HepG2 (cell line): ENCODE data around the gene MLYCD. TPM values are rescaled to one million over a fixed set of nuclear protein-coding genes. Genes with fewer than 3 reads are reported as not detected.

Experiments used
- BATF2 ChIP-seq: sonication (generic); formaldehyde crosslinking; IDR thresholded peaks from 2 replicates; pipeline ENCODE4 v1.8.0; 2022; ENCODE audit warnings: mild to moderate bottlenecking, missing genetic modification reagents, moderate library complexity
- GTF3A ChIP-seq: sonication (generic); formaldehyde crosslinking; conservative IDR thresholded peaks from 2 replicates; pipeline ENCODE4 v1.4.0; 2020; ENCODE audit warnings: mild to moderate bottlenecking, missing genetic modification reagents
- HCFC1 ChIP-seq: fragments of 150-350 bp; IDR thresholded peaks from 2 replicates; pipeline ENCODE4 v1.6.1; 2014; ENCODE audit warnings: low read depth, low read length
- HDAC6 ChIP-seq: fragments of 200-600 bp; sonication (generic); IDR thresholded peaks from 2 replicates; pipeline ENCODE4 v1.7.0; 2017; ENCODE audit warnings: mild to moderate bottlenecking, antibody characterized with exemption, low read length, low read depth
- HMGA1 ChIP-seq: sonication (generic); formaldehyde crosslinking; conservative IDR thresholded peaks from 2 replicates; pipeline ENCODE4 v1.4.0; 2020; ENCODE audit warnings: missing genetic modification reagents
- NFATC3 ChIP-seq: sonication (generic); formaldehyde crosslinking; IDR thresholded peaks from 2 replicates; pipeline ENCODE4 v1.5.1; 2020; ENCODE audit warnings: mild to moderate bottlenecking, missing genetic modification reagents
- NR2C2 ChIP-seq: sonication (generic); formaldehyde crosslinking; IDR thresholded peaks from 2 replicates; pipeline ENCODE4 v1.4.0; 2020; ENCODE audit warnings: missing genetic modification reagents, mild to moderate bottlenecking, moderate library complexity, borderline replicate concordance
- POLR2AphosphoS2 ChIP-seq: IDR thresholded peaks from 2 replicates; pipeline ENCODE4 v1.6.1; 2011; ENCODE audit warnings: low read depth, low read length, improper control_type of control experiment
- POLR2AphosphoS5 ChIP-seq: IDR thresholded peaks from 2 replicates; pipeline ENCODE4 v1.6.1; 2012; ENCODE audit warnings: low read depth, low read length
- REPIN1 ChIP-seq: sonication (generic); formaldehyde crosslinking; IDR thresholded peaks from 2 replicates; pipeline ENCODE4 v1.8.0; 2022; ENCODE audit warnings: missing genetic modification reagents, low read depth, mild to moderate bottlenecking, borderline replicate concordance
- SALL2 ChIP-seq: sonication (generic); formaldehyde crosslinking; IDR thresholded peaks from 2 replicates; pipeline ENCODE4 v1.8.1; 2023; ENCODE audit warnings: mild to moderate bottlenecking, missing genetic modification reagents, inconsistent platforms
- SIX1 ChIP-seq: sonication (generic); formaldehyde crosslinking; IDR thresholded peaks from 2 replicates; pipeline ENCODE4 v1.4.0; 2020; ENCODE audit warnings: missing genetic modification reagents, borderline replicate concordance
- SKIL ChIP-seq: sonication (generic); formaldehyde crosslinking; IDR thresholded peaks from 2 replicates; pipeline ENCODE4 v1.8.0; 2022; ENCODE audit warnings: missing genetic modification reagents, mild to moderate bottlenecking, moderate library complexity, borderline replicate concordance
- TEF ChIP-seq: sonication (generic); formaldehyde crosslinking; IDR thresholded peaks from 2 replicates; pipeline ENCODE4 v1.5.0; 2020; ENCODE audit warnings: missing genetic modification reagents
- TOE1 ChIP-seq: sonication (generic); formaldehyde crosslinking; IDR thresholded peaks from 2 replicates; pipeline ENCODE4 v1.4.0; 2020; ENCODE audit warnings: mild to moderate bottlenecking, missing genetic modification reagents
- ZNF207 ChIP-seq: fragments of 450-650 bp; IDR thresholded peaks from 2 replicates; pipeline ENCODE4 v1.6.1; 2016; ENCODE audit warnings: antibody characterized with exemption, borderline replicate concordance
- ZNF235 ChIP-seq: sonication (generic); formaldehyde crosslinking; IDR thresholded peaks from 2 replicates; pipeline ENCODE4 v1.8.1; 2023; ENCODE audit warnings: mild to moderate bottlenecking, missing genetic modification reagents, borderline replicate concordance
- ZNF574 ChIP-seq: sonication (generic); formaldehyde crosslinking; IDR thresholded peaks from 2 replicates; pipeline ENCODE4 v1.4.0; 2020; ENCODE audit warnings: missing genetic modification reagents
- ZNF605 ChIP-seq: sonication (generic); formaldehyde crosslinking; IDR thresholded peaks from 2 replicates; pipeline ENCODE4 v1.8.0; 2022; ENCODE audit warnings: mild to moderate bottlenecking, missing genetic modification reagents
- ZNF709 ChIP-seq: sonication (generic); formaldehyde crosslinking; IDR thresholded peaks from 2 replicates; pipeline ENCODE4 v1.5.0; 2020; ENCODE audit warnings: mild to moderate bottlenecking, missing genetic modification reagents
- ZNF749 ChIP-seq: sonication (generic); formaldehyde crosslinking; IDR thresholded peaks from 2 replicates; pipeline ENCODE4 v1.8.0; 2022; ENCODE audit warnings: mild to moderate bottlenecking, missing genetic modification reagents, moderate library complexity, borderline replicate concordance
- ZNF777 ChIP-seq: sonication (generic); formaldehyde crosslinking; IDR thresholded peaks from 2 replicates; pipeline ENCODE4 v1.4.0; 2020; ENCODE audit warnings: missing genetic modification reagents
- ZNF839 ChIP-seq: sonication (generic); formaldehyde crosslinking; IDR thresholded peaks from 2 replicates; pipeline ENCODE4 v1.4.0; 2020; ENCODE audit warnings: missing genetic modification reagents, mild to moderate bottlenecking, borderline replicate concordance
- polyA plus RNA-seq, 8 experiments: library from polyadenylated mRNA; depleted of rRNA in 3 of 8; stranded (reverse) in 7 of 8; unstranded in 1 of 8; fragments of >200 nt; fragmentation: Illumina TruSeq in 4 of 8; extraction: Trizol in 4 of 8; gene quantifications; 2 replicates each; pipeline versions ENCODE4 v1.2.1 to v1.2.3, GENCODE V29; 2011 to 2016; ENCODE audit warnings: low read depth in 4 of 8, missing spikeins in 1 of 8, mixed read lengths in 1 of 8; ENCODE audit not compliant: insufficient read depth in 1 of 8
- total RNA-seq, 5 experiments: library from RNA; depleted of rRNA; stranded (reverse); fragments of >200 nt; fragmentation: Illumina TruSeq; extraction: Trizol; gene quantifications; 2 replicates each; pipeline ENCODE4 v1.2.3, GENCODE V29; 2016; ENCODE audit warnings: low read depth in 1 of 5

The MLYCD gene
- total and polyA plus RNA-seq, 2 of the 13 experiments (the other 11 are each of a cell fraction or from before 2014, with no cell fraction given), result 1.8 to 4.0 TPM

GRCh38 chr16:83899272-83899897 lies 470 bp downstream of the MLYCD start (continued):
- TF ChIP-seq ZNF574 (CRISPR knock-in tag) (no peak; the same call in 1 of the 2 replicates), BATF2 (CRISPR knock-in tag) (peak; percentile 65; the same call in 1 of the 2 replicates), ZNF839 (CRISPR knock-in tag) (no peak), ZNF749 (CRISPR knock-in tag) (peak; percentile 84; the same call in 1 of the 2 replicates), ZNF207 (no peak), TOE1 (CRISPR knock-in tag) (no peak), NR2C2 (CRISPR knock-in tag) (0 out of 2 replicates have a peak, but pooled peaks have one; percentile 14), GTF3A (CRISPR knock-in tag) (no peak), POLR2AphosphoS5 (no peak), TEF (CRISPR knock-in tag) (no peak), POLR2AphosphoS2 (no peak), NFATC3 (CRISPR knock-in tag) (no peak), ZNF709 (CRISPR knock-in tag) (peak; percentile 81), ZNF777 (CRISPR knock-in tag) (peak; percentile 88), HDAC6 (no peak), HCFC1 (no peak), SALL2 (CRISPR knock-in tag) (no peak), HMGA1 (CRISPR knock-in tag) (no peak), SIX1 (CRISPR knock-in tag) (no peak), SKIL (CRISPR knock-in tag) (0 out of 2 replicates have a peak, but pooled peaks have one; percentile 30), REPIN1 (CRISPR knock-in tag) (no peak), ZNF235 (no peak), ZNF605 (CRISPR knock-in tag) (no peak; the same call in 1 of the 2 replicates)
